Measurements from ENCODE around the gene IL17REL.
"Not testable (repeated sequence)": the region's sequence is repeated elsewhere in the genome, so short reads cannot be mapped to it uniquely, and the experiment has no call there.

IL17REL gene

GRCh38 chr22:50001388-50002231 is 11.0 kb downstream of the IL17REL start:
- DNase-seq, result no peak

DNA sequence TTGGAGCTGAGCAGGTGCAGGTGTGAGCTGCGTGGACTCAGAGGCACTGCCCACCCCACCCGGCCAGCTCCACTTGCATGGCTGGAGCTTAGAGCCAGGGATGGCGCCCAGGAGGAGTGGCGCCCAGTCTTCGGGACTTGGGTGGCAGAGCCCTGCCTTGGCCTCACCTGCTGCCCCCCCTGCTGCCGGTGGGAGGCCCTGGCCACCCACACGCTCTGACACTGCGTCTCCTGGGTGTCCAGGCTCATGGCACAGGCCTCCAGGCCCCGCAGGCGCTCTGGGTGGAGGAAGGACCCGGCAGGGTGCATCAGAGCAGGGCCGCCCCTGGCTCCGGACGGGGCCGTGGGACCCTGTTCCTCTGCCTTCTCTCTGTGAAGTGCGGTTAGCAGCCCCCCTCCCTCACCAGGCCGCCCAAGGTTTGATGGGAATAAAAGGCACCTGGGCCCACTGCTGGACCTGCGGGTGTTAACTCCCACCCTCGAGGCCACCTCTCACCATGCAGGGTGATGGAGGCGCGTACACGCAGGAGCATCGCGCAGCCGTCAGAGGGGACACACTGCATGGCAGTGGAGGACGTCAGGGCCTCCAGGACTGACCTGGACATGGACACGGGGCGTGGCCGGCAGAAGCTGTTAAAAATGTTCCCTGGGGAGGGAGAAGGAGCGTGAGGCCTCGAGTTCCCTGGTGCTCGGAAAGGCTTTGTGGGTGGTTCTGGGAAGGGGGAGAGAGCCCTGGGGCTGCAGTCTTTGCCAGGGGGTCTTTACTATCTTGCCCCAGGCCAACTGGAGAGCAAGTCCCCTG is 11.8 kb downstream of the IL17REL start:
- no peak for DNase-seq

DNA sequence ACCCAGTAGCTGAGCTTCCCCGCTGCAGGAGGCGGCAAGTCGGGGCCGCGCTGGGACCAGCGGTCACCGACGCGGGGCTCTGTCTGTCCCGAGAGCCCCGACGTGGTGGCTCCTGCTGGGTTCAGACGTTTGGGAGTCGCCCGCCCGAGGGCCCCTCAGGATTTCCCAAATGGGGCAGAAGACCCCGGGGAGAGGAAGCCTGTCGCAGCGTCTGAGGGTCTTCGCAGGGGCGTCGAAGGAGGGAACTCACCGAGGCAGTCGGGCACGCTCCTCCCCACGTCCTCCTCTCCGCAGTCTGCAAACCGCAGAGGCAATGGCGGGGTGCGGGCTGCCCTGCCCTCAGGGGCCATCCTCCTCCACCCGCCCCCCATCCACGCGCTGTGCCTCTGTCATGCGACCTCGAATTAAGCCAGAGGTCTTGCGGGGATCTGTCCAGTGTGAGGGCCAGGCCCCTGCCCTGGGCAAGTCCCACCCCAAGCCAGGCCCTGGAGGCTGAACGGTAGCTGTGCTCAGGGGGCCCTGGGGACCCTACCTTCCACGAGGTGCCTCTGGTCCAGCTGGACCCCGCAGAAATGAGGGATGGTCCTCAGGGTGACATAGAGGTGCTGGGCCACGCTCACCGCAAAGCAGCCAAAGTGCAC is 12.5 kb downstream of the IL17REL start:
- no peak for DNase-seq

GRCh38 chr22:49999063-49999945 is 13.3 kb downstream of the IL17REL start:
- no peak for DNase-seq

GRCh38 chr22:49998718-49999062 is 13.9 kb downstream of the IL17REL start:
- DNase-seq, result no peak

DNA sequence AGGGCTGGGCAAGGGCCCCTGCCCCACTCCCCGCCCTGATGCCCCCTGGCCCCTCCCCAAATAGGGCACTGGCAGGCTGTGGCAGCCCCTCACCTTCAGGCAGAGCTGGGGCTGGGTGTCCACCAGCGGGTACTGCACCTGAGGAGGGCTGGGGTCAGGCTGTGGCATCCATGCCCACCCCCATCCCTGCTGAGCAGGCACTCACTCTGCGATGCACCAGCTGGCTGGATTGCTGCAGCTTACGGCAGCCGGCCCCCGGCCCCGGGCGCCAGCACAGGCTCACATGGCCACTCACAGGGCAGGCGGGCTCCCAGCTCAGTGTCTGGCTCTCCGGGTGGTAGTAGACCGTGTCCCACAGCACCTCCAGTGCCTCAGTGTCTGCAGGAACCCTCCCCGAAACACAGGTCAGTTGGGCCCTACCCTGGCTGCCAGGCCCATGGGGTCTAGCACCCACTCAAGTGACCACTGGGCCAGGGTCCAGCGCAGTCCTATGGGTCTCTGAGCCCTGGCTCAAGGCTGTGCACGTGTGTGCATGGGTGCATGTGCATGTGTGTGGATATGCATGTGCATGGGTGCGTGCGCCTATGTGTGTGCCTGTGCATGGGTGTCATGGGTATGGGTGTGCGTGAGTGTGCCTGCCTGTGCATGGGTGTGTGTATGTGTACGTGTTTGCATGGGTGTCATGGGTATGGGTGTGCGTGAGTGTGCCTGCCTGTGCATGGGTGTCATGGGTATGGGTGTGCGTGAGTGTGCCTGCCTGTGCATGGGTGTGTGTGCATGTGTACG is 14.4 kb downstream of the IL17REL start:
- no peak for DNase-seq

DNA sequence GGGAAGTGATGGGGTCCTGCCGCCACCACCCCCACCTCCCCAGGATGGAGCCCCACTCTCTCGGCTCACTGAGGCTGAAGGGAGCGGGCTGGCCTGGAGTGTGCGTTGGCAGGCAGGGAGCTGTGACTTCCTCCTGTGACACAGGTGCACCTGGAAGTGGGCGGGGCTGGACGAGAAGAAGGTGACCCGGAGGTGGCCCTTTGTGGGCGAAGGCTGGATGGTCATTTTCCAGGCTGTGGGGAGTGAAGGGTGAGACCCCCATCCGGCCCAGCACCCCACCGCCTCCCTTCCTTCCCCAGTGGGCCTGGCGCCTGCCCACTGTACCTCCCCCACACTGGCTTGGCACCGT is 15.3 kb downstream of the IL17REL start:
- DNase-seq, result no peak

GRCh38 chr22:49996518-49997250 is 15.9 kb downstream of the IL17REL start:
- DNase-seq, result no peak

DNA sequence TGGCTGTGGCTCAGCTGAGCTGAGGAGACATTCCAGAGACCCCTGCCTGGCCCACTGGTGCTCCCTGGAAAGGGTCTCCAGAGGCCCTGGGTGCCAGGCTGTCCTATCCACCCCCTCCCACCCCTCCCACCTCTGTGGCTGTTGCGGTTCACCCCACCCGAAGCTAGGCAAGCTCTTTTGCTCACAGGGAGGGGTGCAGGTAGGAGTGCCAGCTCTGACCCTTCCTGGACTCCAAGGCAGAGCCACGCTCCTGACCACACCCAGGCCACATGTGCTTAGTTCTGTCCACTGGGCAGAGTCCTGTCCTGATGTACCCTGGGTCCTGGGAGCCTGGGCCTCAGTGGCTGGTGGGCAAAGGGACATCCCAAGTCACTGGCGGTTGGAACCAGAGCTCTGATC is 16.4 kb downstream of the IL17REL start:
- no peak for DNase-seq

GRCh38 chr22:49995361-49996118 is 17.0 kb downstream of the IL17REL start:
- DNase-seq, result no peak

DNA sequence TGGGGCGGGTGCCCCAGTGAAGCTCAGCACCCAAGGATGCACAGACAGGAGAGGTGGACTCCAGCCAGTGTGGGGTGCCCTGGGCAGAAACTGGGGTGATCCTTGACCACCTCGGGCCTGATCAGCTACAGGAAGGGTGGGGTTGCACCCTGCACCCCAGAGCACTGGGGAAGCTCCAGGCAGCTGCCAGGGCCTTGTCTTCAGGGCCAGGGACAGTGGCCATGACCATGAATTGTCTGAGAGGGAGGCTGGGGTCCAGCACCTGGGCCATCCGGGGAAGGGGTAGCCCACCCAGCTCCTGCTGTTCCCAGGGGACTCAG is 17.6 kb downstream of the IL17REL start:
- no peak for DNase-seq

DNA sequence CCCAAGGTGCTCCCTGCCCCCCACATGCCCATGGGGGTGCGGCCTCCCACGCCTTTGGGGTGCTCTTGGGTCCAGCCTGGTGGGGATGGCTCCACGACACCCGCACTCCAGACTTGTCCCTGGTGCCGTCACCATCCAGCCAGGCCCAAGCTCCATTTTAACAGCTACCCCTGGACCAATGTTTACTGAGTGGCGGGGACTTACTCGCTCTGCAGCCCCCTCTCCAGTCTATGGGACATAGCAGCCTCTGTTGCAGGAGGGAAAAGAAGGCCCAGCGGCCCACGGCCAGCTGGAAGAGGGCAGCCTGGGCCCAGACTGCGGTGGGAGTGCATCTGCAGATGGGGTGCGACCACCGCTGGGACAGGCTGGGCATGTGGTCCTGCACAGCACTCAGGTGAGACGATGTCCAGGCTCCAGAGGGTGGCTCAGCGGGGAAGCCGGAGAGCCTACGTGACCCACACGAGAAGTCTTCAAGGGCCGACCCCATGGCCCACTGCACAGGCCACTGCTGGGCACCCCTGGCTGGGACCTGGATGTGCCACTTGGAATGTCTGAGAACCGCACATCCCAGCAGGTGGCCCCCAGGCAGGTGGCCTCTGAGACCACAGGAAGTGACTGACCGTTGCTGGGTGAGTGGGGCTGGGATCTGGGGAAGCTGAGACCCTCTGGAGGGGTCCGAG is 18.1 kb downstream of the IL17REL start:
- DNase-seq, result no peak

- no peak for DNase-seq
Measured at GRCh38 chr22:49993649-49994360, 18.8 kb downstream of the IL17REL start.

- DNase-seq, result peak; percentile 70 to 77
Measured at GRCh38 chr22:49992921-49993648, 19.5 kb downstream of the IL17REL start.

GRCh38 chr22:49991907-49992533 is 20.5 kb downstream of the IL17REL start:
- no peak for DNase-seq

- no peak for DNase-seq
Measured at GRCh38 chr22:49991167-49991566, 21.4 kb downstream of the IL17REL start.

DNA sequence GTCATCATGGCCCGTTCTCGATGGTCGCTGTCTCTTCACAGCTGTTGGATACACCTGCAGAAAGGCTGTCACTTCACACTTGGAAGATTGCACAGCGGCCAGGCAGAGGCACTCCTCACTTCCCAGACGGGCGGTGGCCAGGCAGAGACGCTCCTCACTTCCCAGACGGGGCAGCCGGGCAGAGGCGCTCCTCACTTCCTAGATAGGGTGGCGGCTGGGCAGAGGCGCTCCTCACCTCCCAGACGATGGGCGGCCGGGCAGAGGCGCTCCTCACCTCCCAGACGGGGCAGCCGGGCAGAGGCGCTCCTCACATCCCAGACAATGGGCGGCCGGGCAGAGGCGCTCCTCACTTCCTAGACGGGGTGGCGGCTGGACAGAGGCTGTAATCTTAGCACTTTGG is 22.7 kb downstream of the IL17REL start:
- not testable (repeated sequence) for DNase-seq

DNA sequence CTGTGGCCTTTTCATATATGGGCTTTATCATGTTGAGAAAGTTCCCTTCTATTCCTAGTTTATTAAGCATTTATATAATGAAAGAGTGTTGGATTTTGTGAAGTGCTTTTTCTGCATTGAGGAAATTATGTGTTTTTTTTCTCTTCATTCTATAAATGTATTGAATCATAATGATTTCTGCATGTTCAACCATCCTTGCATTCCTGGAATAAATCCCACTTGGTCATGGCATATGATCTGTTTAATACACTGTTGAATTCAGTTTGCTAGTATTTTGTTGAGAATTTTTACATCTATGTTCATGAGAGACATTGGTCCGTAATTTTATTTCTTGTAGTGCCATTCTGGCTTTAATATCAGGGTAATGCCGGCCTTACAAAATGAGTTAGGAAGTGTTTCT is 26.2 kb downstream of the IL17REL start:
- DNase-seq, result no peak

Data from CD4-positive, alpha-beta T cell treated with Interferon alpha-2 for 1 hour (primary cell).